Effector CD8-positive, alpha-beta T cell (primary cell): ENCODE measurements around the gene LYRM4.

Experiments
- DNase-seq: peaks from one replicate; lab custom pipeline; 2025; lab: John Stamatoyannopoulos, UW

LYRM4 gene

GRCh38 chr6:5146398-5146797 lies 114.4 kb downstream of the LYRM4 start:
- no peak for DNase-seq

- DNase-seq = peak; percentile 69
Measured at GRCh38 chr6:5143634-5144311, 117.0 kb downstream of the LYRM4 start.

- DNase-seq = no peak
Measured at GRCh38 chr6:5142915-5143314, 117.8 kb downstream of the LYRM4 start.

GRCh38 chr6:5142131-5142530 lies 118.6 kb downstream of the LYRM4 start:
- no peak for DNase-seq

GRCh38 chr6:5141046-5141445 lies 119.7 kb downstream of the LYRM4 start:
- no peak for DNase-seq

DNA sequence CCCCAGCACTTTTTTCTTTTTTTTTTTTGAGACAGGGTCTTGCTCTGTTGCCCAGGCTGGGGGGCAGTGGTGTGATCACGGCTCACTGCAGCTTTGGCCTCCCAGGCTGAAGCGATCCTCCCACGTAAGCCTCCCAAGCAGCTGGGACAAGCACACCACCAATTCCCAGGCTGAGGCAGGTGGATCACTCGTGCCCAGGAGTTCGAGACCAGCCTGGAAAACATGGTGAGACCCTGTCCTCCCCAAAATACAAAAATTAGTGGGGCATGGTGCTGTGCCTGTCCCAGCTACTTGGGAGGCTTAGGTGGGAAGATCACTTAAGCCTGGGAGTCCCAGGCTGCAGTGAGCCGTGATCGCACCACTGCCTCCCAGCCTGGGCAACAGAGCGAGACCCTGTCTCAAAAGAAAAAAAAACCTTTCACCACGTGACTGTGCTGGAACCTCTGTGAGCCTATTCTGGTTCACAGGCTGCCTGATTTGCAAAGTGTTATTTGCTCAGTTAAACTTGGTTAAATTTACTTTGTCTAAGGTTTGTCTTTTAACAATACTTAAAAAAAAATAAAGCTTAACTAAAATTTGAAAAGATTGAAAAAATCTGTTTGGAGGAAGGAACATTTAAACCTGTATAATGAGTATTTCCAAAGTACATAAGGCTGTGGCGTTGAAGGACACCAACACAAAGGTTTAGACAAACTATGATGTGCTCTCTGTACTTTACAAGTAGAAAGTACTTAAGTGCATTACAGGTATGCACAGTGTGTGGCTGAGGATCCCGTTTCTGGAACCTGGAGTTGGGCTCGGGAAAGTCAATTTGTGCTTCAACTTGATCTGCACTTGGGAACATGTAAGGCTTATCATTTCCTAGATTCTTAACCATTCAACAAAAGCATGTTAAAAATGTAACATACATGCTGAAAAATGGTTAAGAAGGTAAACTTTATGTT lies 120.7 kb downstream of the LYRM4 start:
- DNase-seq = no peak

DNA sequence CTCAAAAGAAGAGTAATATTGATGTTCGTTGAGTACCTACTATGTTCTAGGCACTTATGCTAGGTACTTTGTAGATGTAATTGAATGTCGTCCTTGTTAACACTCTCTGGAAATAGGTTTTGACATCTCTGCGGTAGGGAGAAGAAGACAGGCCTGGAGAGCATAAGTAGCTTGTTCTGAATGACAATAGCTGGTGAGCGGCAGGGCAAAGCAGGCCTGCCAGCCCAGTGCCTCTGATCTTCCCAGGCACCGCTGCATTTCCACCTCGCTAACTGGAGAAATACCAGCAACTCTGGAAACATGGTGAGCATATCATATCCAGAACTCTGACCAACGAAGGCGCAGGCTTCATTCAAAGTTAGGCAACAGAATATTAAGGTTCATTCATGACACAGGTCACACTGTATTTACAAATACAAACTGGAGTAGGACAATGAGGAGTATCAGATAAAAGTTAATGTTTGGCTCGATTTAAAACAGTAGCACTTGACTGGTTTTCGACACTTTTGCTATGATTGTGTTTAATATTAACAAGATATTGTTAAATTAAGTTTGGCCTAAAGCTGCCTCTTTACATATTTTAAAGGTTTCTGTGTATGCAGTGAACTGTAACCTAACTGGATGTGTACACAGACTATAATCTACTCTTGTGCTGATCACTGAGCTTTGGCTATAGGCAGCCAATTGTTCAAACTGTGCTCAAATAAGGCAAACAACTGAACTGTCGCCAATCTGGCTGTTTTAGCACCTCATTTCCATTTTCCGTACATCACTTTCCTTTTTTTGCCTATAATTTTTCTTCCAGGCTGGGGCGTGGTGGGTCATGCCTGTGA lies 121.5 kb downstream of the LYRM4 start:
- no peak for DNase-seq

GRCh38 chr6:5136851-5137250 lies 123.9 kb downstream of the LYRM4 start:
- no peak for DNase-seq

DNA sequence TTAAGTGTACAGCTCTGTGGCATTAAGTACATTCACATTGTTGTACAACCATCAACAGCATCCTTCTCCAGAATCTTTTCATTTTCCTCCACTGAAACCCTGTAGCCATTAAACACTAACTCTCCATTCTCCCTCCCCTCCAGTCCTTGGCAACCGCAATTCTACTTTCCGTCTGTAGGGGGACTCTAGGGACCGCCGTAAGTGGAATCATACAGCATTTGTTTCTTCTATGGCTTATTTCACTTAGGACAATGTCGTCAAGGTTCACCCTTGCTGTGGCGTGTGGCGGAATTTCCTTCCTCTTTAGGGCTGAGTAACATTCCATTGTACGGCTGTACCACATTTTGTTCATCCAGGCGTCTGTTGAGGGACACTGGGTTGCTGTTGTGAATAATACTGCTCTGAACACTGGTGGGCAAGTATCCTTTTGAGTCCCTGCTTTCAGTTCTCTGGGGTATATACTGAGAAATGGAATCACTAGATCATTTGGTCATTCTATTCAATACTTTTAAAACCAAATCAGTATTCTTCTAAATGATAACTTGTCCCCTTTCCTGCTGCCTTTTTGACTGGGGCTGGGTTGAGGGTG lies 124.9 kb downstream of the LYRM4 start:
- DNase-seq = peak; percentile 27

- DNase-seq = no peak
Measured at GRCh38 chr6:5133943-5134342, 126.8 kb downstream of the LYRM4 start.

GRCh38 chr6:5132731-5133130 lies 128.0 kb downstream of the LYRM4 start:
- no peak for DNase-seq

DNA sequence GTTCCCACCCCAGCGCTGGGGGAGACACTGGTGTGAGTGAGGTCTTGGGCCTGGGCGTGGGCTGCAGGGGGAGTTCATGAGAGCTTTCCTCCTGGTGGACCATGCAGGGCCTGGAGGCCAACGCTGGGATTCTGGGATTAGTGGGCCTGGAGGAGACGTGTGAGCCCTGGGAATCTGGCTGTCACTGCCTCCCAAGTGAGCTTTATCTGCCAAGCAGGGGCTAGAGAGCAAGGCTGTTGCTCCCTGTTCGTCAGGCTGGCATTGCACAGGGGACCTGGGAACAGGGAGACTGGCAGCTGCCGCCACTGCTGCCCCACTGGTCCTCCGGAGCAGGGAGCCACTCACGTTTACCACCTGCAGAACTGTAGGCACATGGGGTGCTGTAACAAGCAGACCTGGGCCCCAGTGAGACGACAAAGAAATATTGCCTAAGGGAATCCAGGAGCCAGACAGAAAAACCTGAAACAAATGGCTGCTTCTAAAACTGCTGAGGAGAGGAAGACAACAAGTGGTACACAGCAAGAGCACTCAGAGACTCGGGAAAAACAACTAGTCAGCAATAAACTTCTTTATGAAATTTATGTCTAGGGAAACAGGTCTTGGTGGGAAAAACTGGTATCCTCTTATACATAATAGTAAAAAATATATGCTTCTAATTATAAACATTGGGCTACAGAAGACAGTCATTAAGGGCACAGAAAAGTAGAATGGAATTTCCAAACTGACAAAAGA lies 130.4 kb downstream of the LYRM4 start:
- DNase-seq = no peak

DNA sequence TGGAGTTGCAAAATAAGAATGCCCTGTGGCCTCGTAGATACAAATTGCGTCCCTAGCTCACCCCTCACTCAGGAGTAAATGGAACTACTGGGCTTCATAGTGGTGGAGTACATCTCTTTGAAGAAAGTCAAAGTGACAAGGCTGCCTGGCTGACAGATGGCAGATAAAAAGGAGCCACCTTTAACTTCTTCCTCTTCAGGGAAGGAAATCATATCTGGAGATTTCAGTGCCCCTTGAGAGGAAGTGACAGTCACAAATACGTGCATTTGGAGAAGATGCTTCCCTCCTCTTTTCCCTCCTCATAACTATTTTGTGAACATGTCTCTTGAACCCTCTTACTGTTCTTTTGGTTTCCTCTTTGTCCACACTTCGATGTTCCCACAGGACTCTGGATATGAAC lies 132.4 kb downstream of the LYRM4 start:
- DNase-seq = no peak

DNA sequence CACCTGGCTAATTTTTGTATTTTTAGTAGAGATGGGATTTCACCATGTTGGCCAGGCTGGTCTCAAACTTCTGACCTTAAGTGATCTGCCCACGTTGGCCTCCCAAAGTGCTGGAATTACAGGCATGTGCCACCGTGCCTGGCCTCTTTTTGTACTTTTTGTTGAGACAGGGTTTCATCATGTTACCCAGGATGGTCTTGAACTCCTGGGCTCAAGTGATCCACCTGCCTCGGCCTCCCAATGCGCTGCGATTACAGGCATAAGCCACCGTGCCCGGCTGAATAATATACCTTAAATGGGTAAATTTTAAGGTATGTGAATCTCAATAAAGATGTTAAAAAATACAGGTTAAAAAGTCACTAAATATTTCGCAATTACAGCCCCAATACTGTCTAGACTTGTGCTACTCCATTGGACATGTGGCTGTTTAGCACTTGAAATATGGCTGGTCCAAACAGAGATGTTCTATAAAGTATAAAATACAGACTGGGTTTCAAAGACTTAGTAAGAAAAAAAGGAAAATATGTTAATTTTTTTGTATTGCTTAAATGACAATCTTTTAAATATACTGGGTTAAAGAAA lies 133.6 kb downstream of the LYRM4 start:
- no peak for DNase-seq

DNA sequence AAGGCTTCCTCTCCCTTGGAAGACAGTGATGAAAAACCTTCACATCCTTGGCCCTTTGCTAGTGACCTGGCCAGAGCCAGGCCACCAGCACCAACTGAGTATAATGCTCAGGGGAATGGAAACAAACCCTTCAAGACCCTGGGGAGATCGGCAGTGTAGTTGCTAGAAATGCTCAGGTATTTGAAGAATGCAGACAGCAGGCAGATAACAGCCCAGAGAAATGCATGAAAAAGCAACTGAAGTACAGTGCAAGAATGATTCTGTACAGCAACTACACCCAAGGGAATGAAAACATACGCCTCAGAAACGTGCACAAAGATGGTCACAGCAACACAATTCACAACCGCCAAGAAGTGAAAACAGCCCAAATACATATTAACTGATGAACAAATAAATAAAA lies 134.5 kb downstream of the LYRM4 start:
- no peak for DNase-seq

GRCh38 chr6:5125152-5126006 lies 135.4 kb downstream of the LYRM4 start:
- no peak for DNase-seq

GRCh38 chr6:5124526-5124925 lies 136.2 kb downstream of the LYRM4 start:
- DNase-seq = no peak

DNA sequence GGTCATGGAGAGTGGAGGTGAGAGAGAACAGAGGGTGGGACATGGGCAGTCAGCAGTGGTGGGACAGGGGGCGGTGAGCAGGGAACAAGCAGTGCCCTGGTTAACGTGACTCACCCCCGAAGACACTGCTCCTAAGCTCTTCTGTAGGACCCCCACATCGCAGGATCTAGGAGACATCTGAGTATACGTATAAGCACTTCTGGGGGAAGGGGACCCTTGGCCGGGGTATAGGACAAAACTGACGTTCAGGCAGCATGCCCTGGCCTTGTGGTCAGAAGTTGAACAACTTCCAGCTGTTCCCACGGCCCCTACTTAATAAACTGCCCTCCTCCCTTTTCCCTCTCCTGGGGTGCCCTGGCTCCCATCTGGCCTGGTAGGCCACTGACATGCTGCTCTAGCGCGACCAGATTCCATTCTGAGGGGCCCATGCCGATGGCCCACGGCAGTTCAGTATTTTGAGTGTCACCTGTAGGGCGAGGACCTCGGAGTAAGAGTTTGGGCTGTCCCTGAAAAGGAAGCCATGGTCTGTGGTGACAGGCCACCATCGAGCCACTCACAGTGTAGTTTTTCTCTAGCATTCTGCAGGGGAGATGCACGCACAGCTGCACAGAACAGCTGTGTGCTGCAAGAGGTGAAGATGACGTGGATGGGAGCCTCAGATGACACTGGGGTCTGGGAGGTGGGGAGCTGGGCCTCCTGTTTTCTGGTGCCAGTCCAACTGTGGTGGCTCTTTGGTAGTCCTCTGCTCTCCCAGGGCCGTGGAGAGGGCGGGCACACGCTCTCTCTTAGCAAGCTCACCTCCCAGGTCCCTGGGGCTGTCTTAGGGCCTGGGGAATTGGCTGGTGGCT lies 137.2 kb downstream of the LYRM4 start:
- no peak for DNase-seq

GRCh38 chr6:5122504-5123112 lies 138.1 kb downstream of the LYRM4 start:
- DNase-seq = no peak
